MCF 10A (cell line): Measurements from ENCODE around the gene HECW1. TPM values are rescaled to one million over a fixed set of nuclear protein-coding genes. Genes with fewer than 3 reads are reported as not detected.
A peak's percentile ranks its signal among the peaks of the same experiment; 100 is the strongest.
"Not testable (repeated sequence)": the region's sequence is repeated elsewhere in the genome, so short reads cannot be mapped to it uniquely, and the experiment has no call there.

ENCODE experiments used
- BruUV-seq: library from RNA; stranded (reverse); fragments of 400-500 nt; replicated peaks from 2 replicates; lab custom pipeline; 2021; lab: Mats Ljungman, UMichigan
- CTCF ChIA-PET: fragments of 300-600 bp; sonication (Branson Sonifier 250); formaldehyde crosslinking; extraction: SDS; loops from one replicate; lab custom pipeline; 2021; ENCODE audit warnings: antibody characterized with exemption, inconsistent platforms; lab: Yijun Ruan, JAX
- POLR2A ChIA-PET: fragments of 300-600, 350-650 bp; sonication (Branson Sonifier 250); formaldehyde crosslinking; extraction: SDS; loops from one replicate; lab custom pipeline; 2020; ENCODE audit warnings: antibody characterized with exemption, inconsistent platforms; lab: Yijun Ruan, JAX
- DNase-seq: peaks from one replicate; pipeline ENCODE4 v3.0.0-alpha.2; 2018; ENCODE audit not compliant: unreplicated experiment
- H3K27ac Mint-ChIP-seq: one replicate; pipeline ENCODE4 v1.8.0; 2022; ENCODE audit warnings: mild to moderate bottlenecking, low read depth, mixed read lengths; ENCODE audit not compliant: unreplicated experiment
- H3K27me3 Mint-ChIP-seq: one replicate; pipeline ENCODE4 v1.8.0; 2022; ENCODE audit warnings: mixed read lengths; ENCODE audit not compliant: insufficient read depth, unreplicated experiment
- H3K36me3 Mint-ChIP-seq: one replicate; pipeline ENCODE4 v1.8.0; 2022; ENCODE audit warnings: mild to moderate bottlenecking, moderate library complexity, mixed read lengths; ENCODE audit not compliant: insufficient read depth, unreplicated experiment
- H3K4me1 Mint-ChIP-seq: one replicate; pipeline ENCODE4 v1.8.0; 2022; ENCODE audit warnings: mixed read lengths; ENCODE audit not compliant: insufficient read depth, unreplicated experiment
- H3K4me3 Mint-ChIP-seq: one replicate; pipeline ENCODE4 v1.8.0; 2022; ENCODE audit warnings: mild to moderate bottlenecking, moderate library complexity, mixed read lengths; ENCODE audit not compliant: unreplicated experiment
- H3K9me3 Mint-ChIP-seq: one replicate; pipeline ENCODE4 v1.8.0; 2022; ENCODE audit warnings: mixed read lengths; ENCODE audit not compliant: unreplicated experiment
- intact Hi-C: fragments of 100-400 bp; cut with micrococcal nuclease; formaldehyde crosslinking; loops from 2 replicates; pipeline ENCODE4 v1.14.1; 2022
- total RNA-seq: library from RNA; stranded (reverse); gene quantifications from 2 replicates; pipeline ENCODE4 v1.2.3, GENCODE V29; 2022
- TF ChIP-seq, protein P1 (sequence below): fragments of 200-600 bp; IDR thresholded peaks from one replicate; pipeline ENCODE4 v1.8.0; 2022; ENCODE audit warnings: antibody characterized with exemption, mild to moderate bottlenecking; ENCODE audit not compliant: unreplicated experiment

HECW1 gene
- total RNA-seq, 1 experiment from 2014 or later = not detected

DNA sequence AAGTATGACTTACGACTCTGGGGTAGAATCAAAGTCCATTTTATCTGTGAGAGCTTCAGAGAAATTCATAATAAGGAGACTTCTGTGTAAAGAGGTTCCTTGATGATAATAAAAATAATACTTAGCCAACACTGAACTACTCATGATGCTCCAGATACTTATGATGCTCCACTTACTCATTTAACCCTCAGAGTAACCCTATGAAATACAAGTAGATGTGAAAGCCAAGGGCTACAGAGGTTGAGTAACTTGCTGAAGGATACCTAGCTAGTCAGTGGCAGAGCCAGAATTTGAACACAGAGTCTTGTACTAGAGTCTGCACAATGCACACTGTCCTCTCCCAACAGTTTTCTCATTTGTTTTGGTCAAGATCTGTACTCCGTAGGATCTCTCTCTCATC is 89.5 kb downstream of the HECW1 start:
- no peaks in the 10 kb centered on the region for H3K27me3 Mint-ChIP-seq
- no peaks in the 10 kb centered on the region for H3K36me3 Mint-ChIP-seq
- no TSS peak for BruUV-seq
- no peak overlapping the region for H3K27ac Mint-ChIP-seq
- no peak overlapping the region for H3K4me3 Mint-ChIP-seq
- ChIA-PET CTCF (no interaction called here), POLR2A (no interaction called here)
- DNase-seq = peak; percentile 13
- TF ChIP-seq, protein P1, sequence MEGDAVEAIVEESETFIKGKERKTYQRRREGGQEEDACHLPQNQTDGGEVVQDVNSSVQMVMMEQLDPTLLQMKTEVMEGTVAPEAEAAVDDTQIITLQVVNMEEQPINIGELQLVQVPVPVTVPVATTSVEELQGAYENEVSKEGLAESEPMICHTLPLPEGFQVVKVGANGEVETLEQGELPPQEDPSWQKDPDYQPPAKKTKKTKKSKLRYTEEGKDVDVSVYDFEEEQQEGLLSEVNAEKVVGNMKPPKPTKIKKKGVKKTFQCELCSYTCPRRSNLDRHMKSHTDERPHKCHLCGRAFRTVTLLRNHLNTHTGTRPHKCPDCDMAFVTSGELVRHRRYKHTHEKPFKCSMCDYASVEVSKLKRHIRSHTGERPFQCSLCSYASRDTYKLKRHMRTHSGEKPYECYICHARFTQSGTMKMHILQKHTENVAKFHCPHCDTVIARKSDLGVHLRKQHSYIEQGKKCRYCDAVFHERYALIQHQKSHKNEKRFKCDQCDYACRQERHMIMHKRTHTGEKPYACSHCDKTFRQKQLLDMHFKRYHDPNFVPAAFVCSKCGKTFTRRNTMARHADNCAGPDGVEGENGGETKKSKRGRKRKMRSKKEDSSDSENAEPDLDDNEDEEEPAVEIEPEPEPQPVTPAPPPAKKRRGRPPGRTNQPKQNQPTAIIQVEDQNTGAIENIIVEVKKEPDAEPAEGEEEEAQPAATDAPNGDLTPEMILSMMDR = no peak
- intact Hi-C loops = no loop called here
- peaks cover 5% of the 10 kb centered on the region for H3K4me1 Mint-ChIP-seq
- no peaks in the 10 kb centered on the region for H3K9me3 Mint-ChIP-seq

DNA sequence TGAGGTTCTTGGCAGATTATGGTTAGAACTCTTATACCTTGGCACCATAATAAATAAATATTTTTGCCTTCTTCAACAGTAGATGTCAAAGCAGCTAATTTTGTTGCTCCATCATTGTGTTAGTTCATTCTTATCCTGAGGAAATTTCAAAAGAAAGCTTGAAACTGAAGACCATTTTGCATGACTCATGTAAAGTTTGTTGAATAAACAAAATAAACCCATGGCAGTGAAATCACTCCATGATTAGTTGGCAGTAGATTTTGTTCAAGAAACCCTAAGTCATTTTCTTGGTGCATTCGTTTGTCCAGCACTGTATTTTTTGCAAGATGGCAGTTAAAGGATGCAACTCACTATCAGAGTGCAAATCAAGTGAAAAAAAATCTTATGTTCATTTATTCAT is 91.6 kb downstream of the HECW1 start:
- Mint-ChIP-seq H3K36me3 (no peaks in the 10 kb centered on the region), H3K4me3 (no peak overlapping the region), H3K9me3 (no peaks in the 10 kb centered on the region), H3K27ac (no peak overlapping the region), H3K4me1 (peaks cover 5% of the 10 kb centered on the region), H3K27me3 (peaks cover 11% of the 10 kb centered on the region)
- ChIA-PET POLR2A (no interaction called here), CTCF (no interaction called here)
- TF ChIP-seq, protein P1 = no peak
- peak; percentile 55 for DNase-seq
- intact Hi-C loops = no loop called here
- no TSS peak for BruUV-seq

DNA sequence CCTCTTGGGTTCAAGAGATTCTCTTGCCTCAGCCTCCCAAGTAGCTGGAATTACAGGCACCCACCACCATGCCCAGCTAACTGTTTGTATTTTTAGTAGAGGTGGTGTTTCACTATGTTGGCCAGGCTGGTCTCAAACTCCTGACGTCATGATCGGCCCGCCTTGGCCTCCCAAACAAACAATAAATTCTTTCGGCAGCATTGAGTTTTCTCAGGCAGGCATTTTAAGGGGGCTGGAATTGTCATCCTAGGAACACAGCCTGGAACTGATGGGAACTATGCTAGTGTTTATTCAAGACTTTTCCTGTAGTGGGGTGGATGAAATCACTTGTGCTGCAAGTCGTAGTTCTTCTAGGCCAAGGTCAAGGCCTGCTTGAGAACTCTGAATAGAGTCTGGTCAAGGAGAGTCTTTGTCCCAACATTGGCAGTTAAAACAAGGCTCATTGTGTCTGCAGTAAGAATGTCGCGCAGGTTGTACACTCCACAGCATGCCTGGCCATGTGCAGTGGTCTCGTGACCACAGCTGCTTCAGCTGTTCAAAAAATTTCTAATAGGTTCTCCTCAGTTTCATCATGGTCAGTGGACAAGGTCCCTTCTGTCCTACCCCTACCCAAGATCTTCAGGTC is 92.8 kb downstream of the HECW1 start:
- CTCF ChIA-PET = interaction anchor here (1.0 kb wide), 1 partner anchor 56 kb away, joined by 3 read pairs; no protein-coding TSS in a partner anchor
- intact Hi-C loops = no loop called here
- H3K9me3 Mint-ChIP-seq = no peaks in the 10 kb centered on the region
- H3K36me3 Mint-ChIP-seq = no peaks in the 10 kb centered on the region
- POLR2A ChIA-PET = no interaction called here
- peaks cover 11% of the 10 kb centered on the region for H3K27me3 Mint-ChIP-seq
- no peak overlapping the region for H3K4me3 Mint-ChIP-seq
- TF ChIP-seq, protein P1 = no peak
- no peak overlapping the region for H3K27ac Mint-ChIP-seq
- DNase-seq = no peak
- H3K4me1 Mint-ChIP-seq = peaks cover 5% of the 10 kb centered on the region
- BruUV-seq = no TSS peak

DNA sequence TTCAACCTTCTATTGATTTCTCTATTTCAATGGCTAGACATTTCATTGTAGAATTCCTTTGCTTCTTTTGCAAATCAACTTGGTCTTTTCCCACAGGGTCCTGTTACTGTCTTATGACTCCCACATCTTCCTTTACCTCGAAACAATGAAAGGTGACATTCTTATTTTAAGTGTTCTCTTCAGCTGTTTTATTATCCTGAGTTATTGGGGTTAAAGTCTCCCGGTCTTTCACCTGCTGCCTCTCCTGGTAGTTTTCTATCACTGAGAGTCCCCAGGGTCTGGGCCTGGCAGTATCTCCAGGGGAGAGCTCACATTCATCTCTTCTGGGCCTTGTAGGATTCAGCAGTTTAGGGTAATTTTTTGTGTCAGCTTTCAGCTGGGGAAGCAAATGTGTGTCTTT is 95.8 kb downstream of the HECW1 start:
- CTCF ChIA-PET = no interaction called here
- Mint-ChIP-seq H3K27me3 (peaks cover 11% of the 10 kb centered on the region), H3K36me3 (no peaks in the 10 kb centered on the region), H3K4me3 (no peak overlapping the region), H3K9me3 (no peaks in the 10 kb centered on the region), H3K27ac (no peak overlapping the region), H3K4me1 (peaks cover 11% of the 10 kb centered on the region)
- POLR2A ChIA-PET = interaction anchor here (0.6 kb wide), 1 partner anchor 571 kb away, joined by 3 read pairs; no protein-coding TSS in a partner anchor
- DNase-seq = no peak
- intact Hi-C loops = no loop called here
- TF ChIP-seq, protein P1 = no peak
- no TSS peak for BruUV-seq

DNA sequence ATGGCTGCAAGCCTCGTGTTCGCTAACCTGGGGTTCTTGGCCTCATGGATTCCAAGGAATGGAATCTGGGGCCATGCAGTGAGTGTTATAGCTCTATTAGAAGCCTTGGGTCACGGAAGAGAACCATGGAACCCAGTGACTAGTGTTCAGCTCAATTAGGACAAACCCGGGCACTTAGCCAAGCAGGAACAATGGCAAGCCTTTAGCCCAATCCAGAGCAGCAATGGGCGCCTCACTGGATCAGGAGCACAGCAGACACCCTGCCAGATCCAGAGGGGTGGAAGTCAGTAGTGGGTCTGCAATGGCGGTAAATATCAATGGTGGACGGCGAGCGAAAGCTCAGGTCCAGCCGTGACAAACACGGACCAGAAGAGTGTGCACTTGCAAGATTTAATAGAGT is 98.1 kb downstream of the HECW1 start:
- not testable (repeated sequence) for H3K4me1 Mint-ChIP-seq

More for the DNA sequence above, 98.1 kb downstream of the HECW1 start:
- ChIA-PET POLR2A (interaction anchor here (0.6 to 1.0 kb wide), 2 partner anchors 26 to 54 kb away, joined by 3 read pairs; no protein-coding TSS in a partner anchor), CTCF (interaction anchor here (0.7 to 1.5 kb wide), 4 partner anchors 28 to 1279 kb away, joined by 3 to 6 read pairs (median 3); no protein-coding TSS in a partner anchor)
- H3K36me3 Mint-ChIP-seq, DNase-seq, BruUV-seq, H3K9me3 Mint-ChIP-seq, H3K27ac Mint-ChIP-seq, intact Hi-C loops, H3K4me3 Mint-ChIP-seq: not testable (repeated sequence)
- peaks cover 11% of the 10 kb centered on the region for H3K27me3 Mint-ChIP-seq
